Stomach smooth muscle (tissue), 2 donors: Measurements from ENCODE around the gene LRRC28.
A peak's percentile ranks its signal among the peaks of the same experiment; 100 is the strongest.
"Not testable (repeated sequence)": the region's sequence is repeated elsewhere in the genome, so short reads cannot be mapped to it uniquely, and the experiment has no call there.

ENCODE experiments used
- H3K27ac ChIP-seq: one replicate; pipeline ENCODE4 v1.7.0; 2013; ENCODE audit warnings: mild to moderate bottlenecking, low read length, inconsistent platforms
- H3K27me3 ChIP-seq, 2 donors: one replicate each; pipeline ENCODE4 v1.7.0; 2013; ENCODE audit warnings: low read length in 2 of 2; ENCODE audit not compliant: insufficient read depth in 2 of 2, control insufficient read depth in 1 of 2
- H3K36me3 ChIP-seq, 2 donors: one replicate each; pipeline ENCODE4 v1.7.0; 2013; ENCODE audit warnings: low read length in 2 of 2; ENCODE audit not compliant: control insufficient read depth in 2 of 2, insufficient read depth in 2 of 2
- H3K4me1 ChIP-seq: one replicate; pipeline ENCODE4 v1.7.0; 2013; ENCODE audit warnings: low read length; ENCODE audit not compliant: control insufficient read depth, insufficient read depth
- H3K4me3 ChIP-seq, 2 donors: one replicate each; pipeline ENCODE4 v1.7.0; 2013; ENCODE audit warnings: low read length in 2 of 2
- H3K9ac ChIP-seq, 2 donors: one replicate each; pipeline ENCODE4 v1.7.0; 2013; ENCODE audit warnings: low read length in 2 of 2, mild to moderate bottlenecking in 1 of 2
- H3K9me3 ChIP-seq, 2 donors: one replicate each; pipeline ENCODE4 v1.7.0; 2013; ENCODE audit warnings: low read length in 2 of 2; ENCODE audit not compliant: control insufficient read depth in 2 of 2
- donor health status: healthy.
- donor health status: Pancreatic carcinoma.

The LRRC28 gene

DNA sequence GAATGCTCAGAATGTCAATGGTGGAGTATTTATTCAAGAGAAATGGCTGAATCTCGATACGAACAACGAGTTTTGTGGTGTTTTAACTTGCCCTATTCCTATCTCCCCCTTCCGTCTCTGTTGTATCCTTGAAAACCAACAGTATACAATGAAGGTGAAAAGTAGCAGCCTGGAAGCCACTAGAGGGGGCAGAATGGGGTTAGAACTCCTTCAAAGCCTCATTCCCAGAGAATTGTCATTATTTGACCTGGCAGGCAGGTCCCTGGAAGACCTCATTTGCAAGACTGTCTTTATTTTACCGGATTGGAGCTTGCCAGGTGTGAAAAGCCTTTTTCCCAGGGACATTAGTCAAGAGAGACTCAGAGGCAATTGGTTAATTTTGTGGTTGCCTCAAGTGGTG is 139.4 kb downstream of the LRRC28 start:
- Histone ChIP-seq H3K4me3 (no peak overlapping the region), H3K4me1 (peaks cover 2% of the 10 kb centered on the region)

DNA sequence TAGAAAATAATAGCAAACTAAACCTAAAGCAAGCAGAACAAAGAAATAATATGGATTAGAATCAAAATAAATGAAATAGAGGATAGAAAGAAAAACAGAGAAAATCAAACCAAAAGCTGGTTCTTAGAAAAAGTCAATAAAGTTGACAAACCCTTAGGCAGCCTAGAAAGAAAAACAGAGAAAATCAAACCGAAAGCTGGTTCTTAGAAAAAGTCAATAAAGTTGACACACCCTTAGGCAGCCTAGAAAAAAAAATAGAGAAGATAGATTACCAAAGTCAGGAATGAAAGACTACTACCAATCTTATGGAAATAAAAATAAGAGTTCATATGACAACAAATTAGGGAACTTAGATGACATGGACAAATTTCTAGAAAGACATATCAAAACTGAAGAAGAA is 142.4 kb downstream of the LRRC28 start:
- Histone ChIP-seq H3K4me3 (no peak overlapping the region), H3K27me3 (no peaks in the 10 kb centered on the region), H3K4me1 (no peaks in the 10 kb centered on the region), H3K9me3 (peaks cover 0 to 2% of the 10 kb centered on the region in 2 donors), H3K27ac (no peak overlapping the region), H3K36me3 (no peaks in the 10 kb centered on the region), H3K9ac (no peak overlapping the region)

More for the DNA sequence above, 139.4 kb downstream of the LRRC28 start:
- Histone ChIP-seq H3K27me3 (no peaks in the 10 kb centered on the region), H3K27ac (no peak overlapping the region), H3K36me3 (no peaks in the 10 kb centered on the region), H3K9me3 (peaks cover 0 to 2% of the 10 kb centered on the region in 2 donors), H3K9ac (no peak overlapping the region)

DNA sequence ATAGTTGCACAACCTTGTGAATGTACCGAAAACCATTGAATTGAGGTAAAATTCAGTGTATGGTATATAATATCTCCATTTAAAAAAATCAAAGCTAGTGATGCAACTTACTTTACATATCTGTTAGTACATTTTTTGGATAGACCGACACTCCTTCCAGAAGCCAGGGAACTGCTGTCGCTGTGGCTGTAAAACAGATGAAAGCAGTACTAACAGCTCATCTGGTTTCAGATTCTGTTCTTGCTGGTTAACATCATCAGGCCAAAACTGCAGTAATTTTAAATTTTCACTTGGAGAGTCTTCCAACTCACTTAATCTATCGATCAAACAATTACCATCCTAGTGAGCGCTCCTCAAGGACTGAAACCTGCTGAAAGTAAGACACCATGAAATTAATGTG is 145.1 kb downstream of the LRRC28 start:
- no peak overlapping the region for H3K4me3 ChIP-seq
- no peaks in the 10 kb centered on the region for H3K27me3 ChIP-seq
- no peak overlapping the region for H3K27ac ChIP-seq
- no peaks in the 10 kb centered on the region for H3K36me3 ChIP-seq
- H3K9ac ChIP-seq: no peak overlapping the region
- H3K9me3 ChIP-seq: peaks cover 0 to 2% of the 10 kb centered on the region in 2 donors
- H3K4me1 ChIP-seq: no peaks in the 10 kb centered on the region

DNA sequence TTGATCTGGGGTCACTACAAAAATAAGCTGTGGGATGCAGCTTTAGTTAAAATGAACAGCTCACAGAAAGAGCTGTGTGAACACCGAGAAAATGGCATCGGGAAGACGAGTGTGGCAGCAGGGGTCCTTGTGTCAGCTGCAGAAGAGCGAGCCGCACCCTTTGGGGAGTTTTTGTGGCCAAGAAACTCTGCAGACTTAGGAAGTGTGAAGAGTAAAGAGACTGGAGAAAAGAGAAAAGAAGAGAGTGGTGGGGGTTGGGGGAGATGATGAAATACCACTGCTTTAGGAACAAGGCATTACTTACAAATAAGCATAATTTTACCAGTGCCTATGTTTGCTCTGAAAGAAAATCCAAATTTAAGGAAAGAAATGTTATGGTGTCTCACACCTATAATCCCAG is 147.8 kb downstream of the LRRC28 start:
- no peak overlapping the region for H3K9ac ChIP-seq
- H3K4me3 ChIP-seq: no peak overlapping the region
- H3K9me3 ChIP-seq: no peaks in the 10 kb centered on the region
- peaks cover 8% of the 10 kb centered on the region for H3K4me1 ChIP-seq
- H3K36me3 ChIP-seq: no peaks in the 10 kb centered on the region
- H3K27ac ChIP-seq: no peak overlapping the region
- H3K27me3 ChIP-seq: no peaks in the 10 kb centered on the region

DNA sequence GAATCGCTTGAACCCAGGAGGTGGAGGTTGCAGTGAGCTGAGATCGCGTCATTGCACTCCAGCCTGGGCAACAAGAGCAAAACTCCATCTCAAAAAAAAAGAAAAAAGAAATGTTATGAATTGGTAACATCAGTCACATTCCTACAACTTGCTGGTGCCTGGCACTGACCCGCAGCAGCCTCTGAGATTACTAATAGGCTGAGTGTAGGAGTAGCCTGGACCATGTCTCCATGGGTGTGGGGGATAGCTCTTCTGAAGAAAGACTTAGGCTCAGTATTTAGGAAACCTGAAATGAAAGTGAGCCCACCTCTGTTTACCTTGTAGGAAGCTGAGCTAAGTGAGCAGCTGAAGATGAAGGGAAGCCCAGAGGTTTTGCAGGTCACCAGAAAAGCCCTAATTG is 148.3 kb downstream of the LRRC28 start:
- no peaks in the 10 kb centered on the region for H3K36me3 ChIP-seq
- no peak overlapping the region for H3K4me3 ChIP-seq
- no peaks in the 10 kb centered on the region for H3K27me3 ChIP-seq

DNA sequence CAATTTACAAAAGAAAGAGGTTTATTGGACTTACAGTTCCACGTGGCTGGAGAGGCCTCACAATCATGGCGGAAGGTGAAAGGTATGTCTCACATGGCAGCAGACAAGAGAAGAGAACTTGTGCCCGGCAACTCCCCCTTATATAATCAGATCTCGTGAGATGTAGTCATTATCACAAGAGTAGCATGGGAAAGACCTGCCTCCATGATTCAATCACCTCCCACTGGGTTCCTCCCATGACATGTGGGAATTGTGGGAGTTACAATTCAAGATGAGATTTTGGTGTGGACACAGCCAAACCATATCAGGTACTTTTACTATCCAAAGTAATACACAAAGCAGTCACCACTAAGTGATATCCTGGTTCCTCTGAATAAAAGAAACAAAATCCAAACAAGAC is 149.9 kb downstream of the LRRC28 start:
- H3K27ac ChIP-seq: peak overlapping the region; percentile 71
- not testable (repeated sequence) for H3K4me1 ChIP-seq, H3K27me3 ChIP-seq

More for the DNA sequence above, 148.3 kb downstream of the LRRC28 start:
- no peak overlapping the region for H3K9ac ChIP-seq
- H3K4me1 ChIP-seq: peaks cover 8% of the 10 kb centered on the region
- no peaks in the 10 kb centered on the region for H3K9me3 ChIP-seq
- no peak overlapping the region for H3K27ac ChIP-seq

DNA sequence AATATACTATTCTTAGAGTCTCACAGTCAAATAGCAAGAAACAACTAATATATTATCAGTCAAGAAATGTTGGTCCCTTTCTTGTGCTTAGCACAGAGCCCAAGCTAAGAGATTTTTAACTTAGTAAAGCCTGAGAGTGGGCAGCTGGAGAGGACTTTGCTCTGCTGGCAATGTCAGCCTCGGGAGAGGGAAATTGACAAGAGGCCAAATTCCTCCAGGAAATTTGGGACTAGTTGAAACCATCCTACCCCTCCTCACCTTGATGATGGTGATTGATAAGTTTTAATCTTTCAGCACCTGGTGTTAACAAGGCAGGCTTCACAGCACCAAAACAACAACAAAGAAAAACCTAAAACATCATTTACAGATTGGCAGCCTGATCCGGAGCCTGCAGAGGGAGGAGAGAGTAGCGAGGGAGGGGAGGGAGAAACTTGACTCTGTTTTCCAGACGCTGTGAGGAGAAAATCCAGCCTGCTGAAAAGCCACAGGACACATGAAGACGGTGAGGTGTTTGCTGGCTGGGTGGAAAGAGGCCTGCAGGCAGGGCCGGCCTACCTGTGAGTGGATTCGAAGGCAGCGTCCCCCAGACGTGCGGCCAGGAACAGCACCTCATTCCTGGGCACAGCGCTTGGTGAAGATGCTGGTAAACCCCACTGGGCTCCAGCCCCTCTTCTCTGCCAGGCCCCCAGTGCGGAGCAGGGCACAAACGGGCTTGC is 150.9 kb downstream of the LRRC28 start:
- no peaks in the 10 kb centered on the region for H3K9me3 ChIP-seq
- H3K4me1 ChIP-seq: peaks cover 10% of the 10 kb centered on the region
- H3K36me3 ChIP-seq: no peaks in the 10 kb centered on the region
- H3K4me3 ChIP-seq: peak overlapping the region; percentile 8 to 20
- peak overlapping the region; percentile 71 for H3K27ac ChIP-seq
- peak overlapping the region; percentile 23 to 36 for H3K9ac ChIP-seq
- H3K27me3 ChIP-seq: no peaks in the 10 kb centered on the region

More for the DNA sequence above, 149.9 kb downstream of the LRRC28 start:
- H3K9me3 ChIP-seq, H3K36me3 ChIP-seq, H3K9ac ChIP-seq, H3K4me3 ChIP-seq: not testable (repeated sequence)

DNA sequence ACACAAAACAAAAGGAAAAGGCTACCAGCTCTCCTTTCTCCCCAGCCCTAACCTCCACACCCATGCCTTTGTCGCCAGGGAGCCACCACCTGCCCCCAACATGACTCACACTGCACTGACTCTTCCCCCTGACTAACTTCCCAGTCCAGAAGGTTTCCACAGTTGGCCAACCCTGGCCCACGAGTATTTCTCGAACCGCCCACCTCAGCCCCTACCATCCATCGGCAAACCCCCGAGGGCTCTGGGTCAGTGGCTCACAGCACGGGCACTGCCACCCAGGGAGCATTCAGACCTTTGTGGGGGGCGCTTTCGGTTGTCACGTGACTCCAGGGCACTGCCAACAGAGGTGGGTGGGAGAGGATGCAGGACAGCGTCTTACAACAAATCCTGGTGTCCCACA is 152.3 kb downstream of the LRRC28 start:
- Histone ChIP-seq H3K27me3 (no peaks in the 10 kb centered on the region), H3K9ac (no peak overlapping the region), H3K36me3 (no peaks in the 10 kb centered on the region), H3K9me3 (no peaks in the 10 kb centered on the region), H3K4me3 (no peak overlapping the region), H3K4me1 (peaks cover 23% of the 10 kb centered on the region), H3K27ac (no peak overlapping the region)

DNA sequence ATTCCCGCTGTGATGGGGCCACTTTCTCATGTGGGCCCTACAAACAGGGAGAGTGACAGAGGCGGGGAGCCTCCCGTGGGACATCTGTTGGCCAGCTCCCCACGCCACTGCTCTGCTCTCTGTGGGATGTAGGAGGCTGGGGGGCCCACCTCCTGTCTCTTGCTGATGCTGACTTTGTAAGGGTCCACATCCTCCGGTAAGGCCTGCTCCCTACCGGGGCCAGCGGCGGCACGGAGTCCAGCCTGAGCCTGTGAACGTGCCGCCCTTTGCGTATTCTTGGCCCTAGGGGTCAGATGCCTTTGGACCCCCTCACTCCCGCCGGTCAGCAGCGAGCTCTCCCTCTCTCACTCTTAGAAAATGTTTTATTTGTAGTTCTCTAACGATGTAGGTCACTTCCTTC is 153.2 kb downstream of the LRRC28 start:
- Histone ChIP-seq H3K36me3 (no peaks in the 10 kb centered on the region), H3K9ac (no peak overlapping the region), H3K4me1 (peaks cover 31% of the 10 kb centered on the region), H3K27ac (no peak overlapping the region), H3K27me3 (no peaks in the 10 kb centered on the region), H3K4me3 (no peak overlapping the region), H3K9me3 (no peaks in the 10 kb centered on the region)

DNA sequence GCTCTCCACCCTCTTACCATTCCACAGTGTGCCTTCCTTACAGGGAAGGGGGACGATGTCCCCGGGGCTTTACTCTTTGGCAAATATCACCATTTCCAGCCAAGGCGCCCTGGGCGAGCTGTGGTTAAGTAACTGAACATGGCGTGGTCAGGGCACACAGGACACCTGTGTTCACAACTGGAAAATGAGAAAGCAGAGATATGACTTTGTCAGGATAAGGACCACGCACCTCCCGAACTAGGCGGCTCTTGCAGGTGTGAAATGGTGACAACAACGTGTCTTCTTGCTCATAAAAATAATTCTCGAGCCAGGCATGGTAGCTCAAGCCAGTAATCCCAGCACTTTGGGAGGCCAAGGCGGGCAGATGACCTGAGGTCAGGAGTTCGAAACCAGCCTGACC is 154.8 kb downstream of the LRRC28 start:
- H3K36me3 ChIP-seq: no peaks in the 10 kb centered on the region
- peaks cover 35% of the 10 kb centered on the region for H3K4me1 ChIP-seq
- H3K27me3 ChIP-seq: no peaks in the 10 kb centered on the region
- H3K4me3 ChIP-seq: no peak overlapping the region
- no peak overlapping the region for H3K27ac ChIP-seq
- no peak overlapping the region for H3K9ac ChIP-seq
- H3K9me3 ChIP-seq: no peaks in the 10 kb centered on the region

DNA sequence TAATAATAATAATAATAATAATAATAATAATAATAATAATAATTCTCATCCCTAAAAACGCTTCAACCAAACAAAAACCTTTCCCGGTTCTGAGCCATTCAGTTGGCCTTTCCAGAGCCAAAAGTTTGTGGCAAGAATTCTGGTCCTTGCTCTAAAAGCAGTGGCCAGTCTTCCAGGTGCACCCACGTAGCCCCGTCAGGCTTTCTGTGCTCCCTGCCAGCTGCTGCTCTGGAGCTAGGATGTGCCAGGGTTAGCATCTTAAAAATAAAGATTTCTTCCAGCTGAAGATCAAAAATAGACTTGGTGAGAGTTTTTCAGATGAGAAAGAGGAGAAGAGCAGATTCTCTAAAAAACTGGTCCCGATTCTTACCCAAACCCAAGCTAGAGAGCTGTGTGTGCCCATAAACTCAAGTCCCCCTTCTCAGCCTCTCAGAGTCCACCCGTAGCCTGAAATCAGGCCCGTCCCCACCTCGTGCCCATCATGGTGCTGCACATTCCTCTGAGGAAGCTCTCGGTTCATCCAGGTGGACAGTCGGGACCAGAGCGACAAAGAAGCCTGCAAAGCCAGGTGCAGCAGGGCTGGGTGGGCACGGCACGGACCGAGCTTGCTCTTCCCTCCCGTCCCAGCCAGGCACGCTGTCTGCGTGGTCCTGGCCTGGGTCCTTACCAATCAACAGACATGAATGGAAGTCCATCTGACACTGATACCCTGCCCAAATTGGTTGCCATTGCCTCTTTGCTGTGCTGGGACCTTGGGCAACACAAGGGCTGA is 155.6 kb downstream of the LRRC28 start:
- Histone ChIP-seq H3K27ac (no peak overlapping the region), H3K4me3 (no peak overlapping the region), H3K27me3 (no peaks in the 10 kb centered on the region), H3K36me3 (no peaks in the 10 kb centered on the region), H3K4me1 (peaks cover 34% of the 10 kb centered on the region), H3K9me3 (no peaks in the 10 kb centered on the region), H3K9ac (no peak overlapping the region)
